ENCODE data around the gene CTDSPL. TPM values are rescaled to one million over a fixed set of nuclear protein-coding genes. Genes with fewer than 3 reads are reported as not detected.

Gene CTDSPL
- total and polyA plus RNA-seq, 2 of the 13 experiments (the other 11 are each of a cell fraction or from before 2014, with no cell fraction given), result 26.1 to 142 TPM

DNA sequence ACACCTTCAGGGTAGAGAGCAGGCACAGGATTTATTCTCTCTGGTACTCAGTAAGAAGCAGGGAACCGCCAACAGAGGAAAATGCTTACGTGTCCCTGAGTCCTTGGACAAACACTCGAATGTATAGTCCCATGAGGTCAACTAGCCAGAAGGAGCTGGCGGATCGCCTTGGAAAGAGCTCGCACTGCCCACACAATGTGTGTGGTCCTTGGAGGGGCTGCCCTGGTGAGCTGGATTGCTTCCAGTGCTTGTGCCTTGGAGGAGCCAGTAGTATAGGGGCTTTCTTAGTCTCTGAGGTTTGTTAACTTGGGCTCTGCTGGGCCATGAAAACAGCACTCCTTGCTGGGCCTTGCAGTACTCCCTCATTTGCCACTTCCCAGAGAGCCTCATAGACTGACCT lies 88.2 kb downstream of the CTDSPL start:
- Histone ChIP-seq H3K4me1 (ENCODE audit: insufficient read depth, low read length) (peaks cover 17% of the 10 kb centered on the region), H3K79me2 (ENCODE audit: insufficient read depth, low read length) (peaks cover 10% of the 10 kb centered on the region), H3K27ac (ENCODE audit: extremely low read length, insufficient read depth, low read length) (no peak overlapping the region), H3K4me2 (ENCODE audit: low read depth, low read length) (no peak overlapping the region), H3K9ac (ENCODE audit: insufficient read depth, low read depth, low read length) (no peak overlapping the region), H2AFZ (ENCODE audit: low read length) (no peak overlapping the region), H3K4me3 (replicated peaks in 1 of 3; ENCODE audit: insufficient read depth in 1 of 3, low read depth in 2 of 3, low read length in 3 of 3) (no peak overlapping the region), H4K20me1 (ENCODE audit: insufficient read depth, low read length) (no peaks in the 10 kb centered on the region), H3K9me3 (ENCODE audit: low read length) (no peaks in the 10 kb centered on the region), H3K27me3 (ENCODE audit: control insufficient read depth in 1 of 2, insufficient read depth in 2 of 2, low read length in 2 of 2) (no peaks in the 10 kb centered on the region), H3K36me3 (replicated peaks in 1 of 2; ENCODE audit: control insufficient read depth in 1 of 2, insufficient read depth in 2 of 2, low read length in 2 of 2) (peaks cover 14 to 65% of the 10 kb centered on the region in 2 experiments)
- TF ChIP-seq, protein P1, sequence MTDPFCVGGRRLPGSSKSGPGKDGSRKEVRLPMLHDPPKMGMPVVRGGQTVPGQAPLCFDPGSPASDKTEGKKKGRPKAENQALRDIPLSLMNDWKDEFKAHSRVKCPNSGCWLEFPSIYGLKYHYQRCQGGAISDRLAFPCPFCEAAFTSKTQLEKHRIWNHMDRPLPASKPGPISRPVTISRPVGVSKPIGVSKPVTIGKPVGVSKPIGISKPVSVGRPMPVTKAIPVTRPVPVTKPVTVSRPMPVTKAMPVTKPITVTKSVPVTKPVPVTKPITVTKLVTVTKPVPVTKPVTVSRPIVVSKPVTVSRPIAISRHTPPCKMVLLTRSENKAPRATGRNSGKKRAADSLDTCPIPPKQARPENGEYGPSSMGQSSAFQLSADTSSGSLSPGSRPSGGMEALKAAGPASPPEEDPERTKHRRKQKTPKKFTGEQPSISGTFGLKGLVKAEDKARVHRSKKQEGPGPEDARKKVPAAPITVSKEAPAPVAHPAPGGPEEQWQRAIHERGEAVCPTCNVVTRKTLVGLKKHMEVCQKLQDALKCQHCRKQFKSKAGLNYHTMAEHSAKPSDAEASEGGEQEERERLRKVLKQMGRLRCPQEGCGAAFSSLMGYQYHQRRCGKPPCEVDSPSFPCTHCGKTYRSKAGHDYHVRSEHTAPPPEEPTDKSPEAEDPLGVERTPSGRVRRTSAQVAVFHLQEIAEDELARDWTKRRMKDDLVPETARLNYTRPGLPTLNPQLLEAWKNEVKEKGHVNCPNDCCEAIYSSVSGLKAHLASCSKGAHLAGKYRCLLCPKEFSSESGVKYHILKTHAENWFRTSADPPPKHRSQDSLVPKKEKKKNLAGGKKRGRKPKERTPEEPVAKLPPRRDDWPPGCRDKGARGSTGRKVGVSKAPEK (CRISPR knock-in tag; IDR thresholded peaks at IDR 0.05; ENCODE audit: borderline replicate concordance), result no peak
- TF ChIP-seq SNRNP70 (IDR thresholded peaks at IDR 0.05; ENCODE audit: low read depth, low read length) (no peak), ZSCAN9 (CRISPR knock-in tag; IDR thresholded peaks at IDR 0.05; ENCODE audit: borderline replicate concordance) (no peak), ZNF550 (CRISPR knock-in tag; IDR thresholded peaks at IDR 0.05; ENCODE audit: borderline replicate concordance) (no peak), CEBPB (IDR thresholded peaks at IDR 0.05; ENCODE audit: borderline replicate concordance, low read depth, low read length) (no peak), POLR2G (IDR thresholded peaks at IDR 0.05; ENCODE audit: low read depth, low read length) (no peak), CBX1 (IDR thresholded peaks at IDR 0.05; ENCODE audit: low read depth) (no peak)
- in situ Hi-C loops (cut with HindIII; ENCODE audit: extremely low pct_ligation_motif_present, low pct_unique_long_range_greater_than_20kb), result no loop called here
- CTCF ChIA-PET (ENCODE audit: low intra/inter-chr PET ratio, low total read pairs), result no interaction called here
- DNase-seq (ENCODE audit: low spot score), result no peak
- no TSS peak for BruUV-seq (replicated peaks)
- POLR2A ChIA-PET, result interaction anchor here (0.6 kb wide), 1 partner anchor 13 kb away, joined by 4 read pairs; no protein-coding TSS in a partner anchor
- FAIRE-seq, result no peak
- ATAC-seq, result no peak
- 96% methylated on average over 6 of the region's 6 CpGs for WGBS (ENCODE audit: low lambda C conversion rate)
- intact Hi-C loops (cut with micrococcal nuclease; ENCODE audit: unreplicated experiment), result no loop called here

All from HepG2 (cell line).